Ovary (tissue), 9 donors: ENCODE data around the gene BMERB1. TPM values are rescaled to one million over a fixed set of nuclear protein-coding genes. Genes with fewer than 3 reads are reported as not detected.
"Not testable (repeated sequence)": the region's sequence is repeated elsewhere in the genome, so short reads cannot be mapped to it uniquely, and the experiment has no call there.

Experiments used
- DNase-seq, 5 donors: peaks; one replicate each; pipeline ENCODE4 v3.0.0-alpha.2; 2019 to 2020
- H3K27ac ChIP-seq, 2 donors: fragments of 200-600 bp; one replicate each; pipeline versions ENCODE4 v1.5.1 to v1.8.0; 2019 to 2022
- H3K27me3 ChIP-seq: fragments of 200-600 bp; one replicate; pipeline ENCODE4 v1.8.0; 2022
- H3K36me3 ChIP-seq: fragments of 200-600 bp; sonication (generic); one replicate; pipeline ENCODE4 v1.5.1; 2019
- H3K4me1 ChIP-seq: one replicate; pipeline ENCODE4 v1.8.1; 2013; ENCODE audit warnings: mild to moderate bottlenecking, moderate library complexity; ENCODE audit not compliant: insufficient read depth
- H3K4me3 ChIP-seq: fragments of 200-600 bp; sonication (generic); one replicate; pipeline ENCODE4 v1.5.1; 2017
- H3K9me3 ChIP-seq, 2 donors: fragments of 200-600 bp in 1 of 2; sonication (generic) in 1 of 2; one replicate each; pipeline versions ENCODE4 v1.5.1 to v1.8.1; 2013 to 2019; ENCODE audit warnings: mild to moderate bottlenecking in 1 of 2, moderate library complexity in 1 of 2
- EP300 ChIP-seq: sonication (generic); formaldehyde crosslinking; IDR thresholded peaks from one replicate; pipeline ENCODE4 v1.6.1; 2017; ENCODE audit warnings: antibody characterized with exemption
- POLR2A ChIP-seq: fragments of 450-650 bp; IDR thresholded peaks from one replicate; pipeline ENCODE4 v1.6.1; 2017; ENCODE audit warnings: antibody characterized with exemption, mild to moderate bottlenecking, moderate library complexity
- WGBS, 3 donors: extraction: QIAGEN DNeasy Blood & Tissue Kit in 1 of 3; methylation state at CpG; one replicate each; pipeline versions ENCODE4 v1.1.5 to v1.1.7; 2013 to 2017; 5-methylcytosine and 5-hydroxymethylcytosine counted together
- intact Hi-C, 4 donors: fragments of 100-400 bp; cut with DNase I; formaldehyde crosslinking; loops; one replicate each; pipeline versions ENCODE4 v1.11.0 to v1.15.1; 2022 to 2023
- polyA plus RNA-seq, 2 donors: library from polyadenylated mRNA; stranded (reverse); fragments of 200-250 nt in 1 of 2; fragments of 350-450 nt in 1 of 2; fragmentation: Illumina TruSeq in 1 of 2; extraction: RNeasy Lipid Tissue Mini Kit (QIAGEN cat#74804) in 1 of 2; gene quantifications; one replicate each; pipeline ENCODE4 v1.2.3, GENCODE V29; 2013 to 2014
- total RNA-seq, 7 donors: library from RNA; depleted of rRNA in 2 of 7; stranded (reverse); fragments of >200 nt in 2 of 7; fragmentation: NEBNext Ultra II Directional in 3 of 7; extraction: Animal tissue kit (Norgen Biotek cat#: 25700) in 3 of 7; gene quantifications; one replicate each; pipeline versions ENCODE4 v1.1.0 to v1.2.4, GENCODE V29; 2016 to 2023
- TF ChIP-seq, protein P1 (sequence below), 3 donors: fragments of 450-650 bp in 2 of 3; fragments of 200-600 bp in 1 of 3; IDR thresholded peaks; one replicate each; pipeline versions ENCODE4 v1.5.1 to v1.8.0; 2016 to 2022; ENCODE audit warnings: antibody characterized with exemption in 3 of 3, mild to moderate bottlenecking in 1 of 3
- donor health status: DM: no; HTN: no; CAD: no; lungs with moderate emphysema.
- donor health status: DM: no; HTN: no; CAD: no.
- donor health status: Bipolar disorder and iron deficiency.
- donor health status: DM: yes; HTN: yes; CAD: no.
- donor health status: DM: no; HTN: no; CAD: no.
- donor health status: DM: yes; HTN: yes; CAD: no.

The BMERB1 gene
- total and polyA plus RNA-seq, 9 donors = 22.6 to 77.5 (median 65.2) TPM

GRCh38 chr16:15559176-15559575, 124.8 kb downstream of the BMERB1 start:
- intact Hi-C loops = no loop called here
- H3K4me3 ChIP-seq = no peak overlapping the region
- H3K9me3 ChIP-seq = no peaks in the 10 kb centered on the region
- WGBS, 3 donors = 93 to 96% (median 95%) methylated on average over 4 of the region's 4 CpGs
- no peak for DNase-seq
- no peaks in the 10 kb centered on the region for H3K36me3 ChIP-seq
- H3K27me3 ChIP-seq = no peaks in the 10 kb centered on the region
- no peak overlapping the region for H3K27ac ChIP-seq
- H3K4me1 ChIP-seq = peaks cover 1% of the 10 kb centered on the region
- TF ChIP-seq POLR2A (no peak), EP300 (no peak)
- TF ChIP-seq, protein P1, sequence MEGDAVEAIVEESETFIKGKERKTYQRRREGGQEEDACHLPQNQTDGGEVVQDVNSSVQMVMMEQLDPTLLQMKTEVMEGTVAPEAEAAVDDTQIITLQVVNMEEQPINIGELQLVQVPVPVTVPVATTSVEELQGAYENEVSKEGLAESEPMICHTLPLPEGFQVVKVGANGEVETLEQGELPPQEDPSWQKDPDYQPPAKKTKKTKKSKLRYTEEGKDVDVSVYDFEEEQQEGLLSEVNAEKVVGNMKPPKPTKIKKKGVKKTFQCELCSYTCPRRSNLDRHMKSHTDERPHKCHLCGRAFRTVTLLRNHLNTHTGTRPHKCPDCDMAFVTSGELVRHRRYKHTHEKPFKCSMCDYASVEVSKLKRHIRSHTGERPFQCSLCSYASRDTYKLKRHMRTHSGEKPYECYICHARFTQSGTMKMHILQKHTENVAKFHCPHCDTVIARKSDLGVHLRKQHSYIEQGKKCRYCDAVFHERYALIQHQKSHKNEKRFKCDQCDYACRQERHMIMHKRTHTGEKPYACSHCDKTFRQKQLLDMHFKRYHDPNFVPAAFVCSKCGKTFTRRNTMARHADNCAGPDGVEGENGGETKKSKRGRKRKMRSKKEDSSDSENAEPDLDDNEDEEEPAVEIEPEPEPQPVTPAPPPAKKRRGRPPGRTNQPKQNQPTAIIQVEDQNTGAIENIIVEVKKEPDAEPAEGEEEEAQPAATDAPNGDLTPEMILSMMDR (IDR thresholded peaks at IDR 0.05) = no peak

DNA sequence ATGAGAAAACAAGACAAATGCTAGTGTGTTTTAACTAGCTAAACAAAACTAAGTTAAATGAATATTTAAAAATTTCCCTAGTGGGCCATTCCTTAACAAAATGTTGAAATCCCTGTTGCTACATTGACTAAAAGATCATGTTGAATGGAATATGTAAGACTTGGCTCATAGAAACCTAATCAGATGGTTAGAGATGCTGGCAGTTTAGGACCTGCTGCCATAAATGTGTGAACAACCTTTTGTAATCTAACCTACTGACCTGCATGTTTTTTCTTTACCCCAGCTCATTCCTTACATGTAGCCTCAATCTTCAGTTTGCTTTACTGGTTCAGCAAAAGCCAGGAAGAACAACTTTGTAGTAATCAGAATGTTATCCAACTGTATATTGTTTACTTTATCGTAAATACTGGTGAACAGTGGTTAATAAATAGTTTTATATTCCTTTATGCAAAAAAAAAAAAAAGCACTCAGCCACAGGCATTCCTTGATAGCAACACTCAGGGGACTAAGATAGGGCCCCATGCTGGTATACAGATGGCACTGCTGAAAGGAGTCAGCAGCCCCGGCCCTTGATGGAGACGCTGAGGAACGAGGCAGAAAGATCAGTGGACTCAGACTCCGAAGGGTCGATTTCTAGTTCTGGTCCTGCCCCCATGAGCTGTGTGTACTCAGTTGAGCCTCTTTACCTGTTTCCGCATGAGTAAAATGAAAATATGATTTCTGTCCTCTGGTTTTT, 130.4 kb downstream of the BMERB1 start:
- H3K27ac ChIP-seq = no peak overlapping the region
- H3K9me3 ChIP-seq = no peaks in the 10 kb centered on the region
- H3K4me3 ChIP-seq = no peak overlapping the region
- TF ChIP-seq, protein P1 (IDR thresholded peaks at IDR 0.05) = no peak
- TF ChIP-seq EP300 = no peak
- no peak for TF ChIP-seq POLR2A
- intact Hi-C loops = no loop called here
- H3K36me3 ChIP-seq = no peaks in the 10 kb centered on the region
- H3K27me3 ChIP-seq = no peaks in the 10 kb centered on the region
- WGBS, 3 donors = 85 to 92% (median 91%) methylated on average over 7 of the region's 7 CpGs
- DNase-seq = no peak
- H3K4me1 ChIP-seq = peaks cover 3% of the 10 kb centered on the region

GRCh38 chr16:15566095-15566494, 131.7 kb downstream of the BMERB1 start:
- H3K9me3 ChIP-seq = no peaks in the 10 kb centered on the region
- no peaks in the 10 kb centered on the region for H3K36me3 ChIP-seq
- DNase-seq = no peak
- H3K4me3 ChIP-seq = no peak overlapping the region
- 96 to 98% (median 97%) methylated on average over 2 of the region's 2 CpGs for WGBS, 3 donors
- intact Hi-C loops = no loop called here
- TF ChIP-seq, protein P1 (IDR thresholded peaks at IDR 0.05) = no peak
- TF ChIP-seq POLR2A (no peak), EP300 (no peak)
- no peak overlapping the region for H3K27ac ChIP-seq
- peaks cover 3% of the 10 kb centered on the region for H3K4me1 ChIP-seq
- H3K27me3 ChIP-seq = no peaks in the 10 kb centered on the region

GRCh38 chr16:15567823-15568222, 133.4 kb downstream of the BMERB1 start:
- no peak for DNase-seq
- TF ChIP-seq POLR2A = no peak
- TF ChIP-seq EP300 = no peak
- TF ChIP-seq, protein P1 (IDR thresholded peaks at IDR 0.05) = no peak
- H3K4me1 ChIP-seq = peaks cover 3% of the 10 kb centered on the region
- no peaks in the 10 kb centered on the region for H3K27me3 ChIP-seq
- H3K27ac ChIP-seq = no peak overlapping the region
- intact Hi-C loops = no loop called here
- 94 to 99% (median 95%) methylated on average over 5 of the region's 5 CpGs for WGBS, 3 donors
- no peaks in the 10 kb centered on the region for H3K9me3 ChIP-seq
- H3K36me3 ChIP-seq = no peaks in the 10 kb centered on the region
- H3K4me3 ChIP-seq = no peak overlapping the region

GRCh38 chr16:15570666-15571065, 136.3 kb downstream of the BMERB1 start:
- H3K4me1 ChIP-seq, H3K27ac ChIP-seq, H3K36me3 ChIP-seq, intact Hi-C loops, H3K4me3 ChIP-seq, DNase-seq, H3K27me3 ChIP-seq, H3K9me3 ChIP-seq: not testable (repeated sequence)
- 77 to 84% (median 80%) methylated on average over 4 of the region's 4 CpGs for WGBS, 3 donors
